H1 (cell line): Measurements from ENCODE around the gene CP. TPM values are rescaled to one million over a fixed set of nuclear protein-coding genes. Genes with fewer than 3 reads are reported as not detected.

ENCODE experiments used
- BACH1 ChIP-seq: IDR thresholded peaks from 2 replicates; pipeline ENCODE4 v1.6.1; 2012; ENCODE audit warnings: low read length, improper control_type of control experiment
- CHD7 ChIP-seq: fragments of 300-600 bp; sonication (generic); IDR thresholded peaks from 2 replicates; pipeline ENCODE4 v1.7.1; 2012; ENCODE audit warnings: low read length, moderate library complexity, mild to moderate bottlenecking, inconsistent platforms; ENCODE audit not compliant: insufficient replicate concordance
- FOSL1 ChIP-seq: IDR thresholded peaks from 2 replicates; pipeline ENCODE4 v1.6.1; 2011; ENCODE audit warnings: mild to moderate bottlenecking, low read depth, low read length, moderate library complexity; ENCODE audit not compliant: insufficient read depth
- HDAC2 ChIP-seq, 2 experiments: fragments of 300-600 bp in 1 of 2; sonication (generic) in 1 of 2; IDR thresholded peaks; 2 replicates each; pipeline ENCODE4 v1.6.1; 2011 to 2012; ENCODE audit warnings: low read depth in 2 of 2, low read length in 2 of 2, mild to moderate bottlenecking in 2 of 2, moderate library complexity in 2 of 2, borderline replicate concordance in 1 of 2, inconsistent platforms in 1 of 2
- JUND ChIP-seq: IDR thresholded peaks from 2 replicates; pipeline ENCODE4 v1.6.1; 2011; ENCODE audit warnings: mild to moderate bottlenecking, improper control_type of control experiment, low read length
- POU5F1 ChIP-seq: IDR thresholded peaks from 2 replicates; pipeline ENCODE4 v1.6.1; 2011; ENCODE audit warnings: low read depth, mild to moderate bottlenecking, low read length, moderate library complexity
- RAD21 ChIP-seq, 2 experiments: IDR thresholded peaks in 1 of 2; conservative IDR thresholded peaks in 1 of 2; 2 replicates each; pipeline ENCODE4 v1.6.1; 2011; ENCODE audit warnings: low read depth in 2 of 2, low read length in 2 of 2, improper control_type of control experiment in 1 of 2, inconsistent platforms in 1 of 2, mild to moderate bottlenecking in 1 of 2, moderate library complexity in 1 of 2
- SIRT6 ChIP-seq: IDR thresholded peaks from one replicate; pipeline ENCODE4 v1.7.1; 2012; ENCODE audit warnings: low read length, inconsistent platforms
- SP1 ChIP-seq: IDR thresholded peaks from 2 replicates; pipeline ENCODE4 v1.6.1; 2011; ENCODE audit warnings: low read depth, low read length
- TAF1 ChIP-seq: IDR thresholded peaks from 2 replicates; pipeline ENCODE4 v1.6.1; 2011; ENCODE audit warnings: mild to moderate bottlenecking, low read depth, low read length
- polyA plus RNA-seq, 7 experiments: library from polyadenylated mRNA; depleted of rRNA in 3 of 7; stranded (reverse) in 5 of 7; unstranded in 2 of 7; fragments of >200 nt in 5 of 7; fragments of 200-250 nt in 2 of 7; gene quantifications; 1 replicate in 5 of 7; 2 replicates in 1 of 7; 4 replicates in 1 of 7; pipeline versions ENCODE4 v1.2.1 to v1.2.3, GENCODE V29; 2011 to 2013; ENCODE audit warnings: missing spikeins in 2 of 7, mixed read lengths in 2 of 7
- total RNA-seq: library from RNA; stranded (reverse); fragmentation: NEBNext Ultra II Directional; extraction: Animal tissue kit (Norgen Biotek cat#: 25700); gene quantifications from 2 replicates; pipeline ENCODE4 v1.2.1, GENCODE V29; 2021

CP gene
- total and polyA plus RNA-seq, 2 of the 8 experiments (the other 6 are each of a cell fraction or from before 2014, with no cell fraction given), result 0.32 to 2.6 TPM

GRCh38 chr3:149181182-149181581 is 40.4 kb downstream of the CP start (continued):
- no peak for TF ChIP-seq CHD7
- no peak for TF ChIP-seq SP1
- no peak for TF ChIP-seq POU5F1
- no peak for TF ChIP-seq JUND
- no peak for TF ChIP-seq HDAC2 (IDR thresholded peaks at IDR 0.05; ENCODE audit: borderline replicate concordance in 1 of 2, low read depth in 2 of 2, low read length in 2 of 2)
- no peak for TF ChIP-seq FOSL1
- no peak for TF ChIP-seq SIRT6
- no peak for TF ChIP-seq RAD21 (IDR thresholded peaks at IDR 0.05 in 1 of 2, conservative IDR thresholded peaks at IDR 0.05 in 1 of 2; ENCODE audit: low read depth in 2 of 2, low read length in 2 of 2)
- TF ChIP-seq BACH1, result no peak
- TF ChIP-seq TAF1, result no peak
